SU-DHL-6 (cell line): ENCODE results near the gene HELZ.
"Not testable (repeated sequence)": the region's sequence is repeated elsewhere in the genome, so short reads cannot be mapped to it uniquely, and the experiment has no call there.

Experiments
- H2AFZ ChIP-seq: fragments of 200-600 bp; sonication (generic); 2 replicates; pipeline ENCODE4 v1.6.1; 2014; ENCODE audit warnings: low read depth, mild to moderate bottlenecking, moderate library complexity, mixed read lengths, antibody characterized with exemption, low read length; ENCODE audit not compliant: severe bottlenecking
- H3F3A ChIP-seq: fragments of 200-600 bp; shearing (Covaris generic); 2 replicates; pipeline ENCODE4 v1.6.0; 2016; ENCODE audit warnings: antibody characterized with exemption, mild to moderate bottlenecking; ENCODE audit not compliant: insufficient read depth
- H3K27ac ChIP-seq: fragments of 200-600 bp; sonication (generic); 2 replicates; pipeline ENCODE4 v1.5.1; 2016; ENCODE audit warnings: low read depth, mild to moderate bottlenecking, low read length, moderate library complexity, mixed read lengths
- H3K27me3 ChIP-seq: fragments of 200-600 bp; sonication (generic), shearing (Covaris generic); 2 replicates; pipeline ENCODE4 v1.6.0; 2014; ENCODE audit warnings: mild to moderate bottlenecking, low read length
- H3K36me3 ChIP-seq: fragments of 200-600 bp; sonication (generic); 2 replicates; pipeline ENCODE4 v1.6.1; 2014; ENCODE audit warnings: mild to moderate bottlenecking, low read length, mixed read lengths
- H3K4me2 ChIP-seq: fragments of 300-600, 200-600 bp; shearing (Covaris generic), sonication (generic); 2 replicates; pipeline ENCODE4 v1.6.0; 2014; ENCODE audit warnings: low read length, low read depth, mild to moderate bottlenecking; ENCODE audit not compliant: poor library complexity, severe bottlenecking
- H3K4me3 ChIP-seq: fragments of 200-600 bp; sonication (generic); 2 replicates; pipeline ENCODE4 v1.5.1; 2014; ENCODE audit warnings: antibody characterized with exemption, low read length, mild to moderate bottlenecking, mixed read lengths; ENCODE audit not compliant: insufficient read depth, poor library complexity, severe bottlenecking
- H3K79me2 ChIP-seq: fragments of 200-600 bp; sonication (generic); 2 replicates; pipeline ENCODE4 v1.6.1; 2014; ENCODE audit warnings: mild to moderate bottlenecking, low read length, moderate library complexity; ENCODE audit not compliant: insufficient read depth
- H3K9ac ChIP-seq: fragments of 200-600 bp; sonication (generic); 2 replicates; pipeline ENCODE4 v1.7.0; 2014; ENCODE audit warnings: mild to moderate bottlenecking, low read length
- H3K9me2 ChIP-seq: fragments of 200-600 bp; sonication (generic); replicated peaks from 2 replicates; pipeline ENCODE4 v1.6.1; 2014; ENCODE audit warnings: low read length; ENCODE audit not compliant: insufficient read depth
- H3K9me3 ChIP-seq: fragments of 200-600 bp; sonication (generic); 2 replicates; pipeline ENCODE4 v1.6.1; 2014; ENCODE audit warnings: low read length, mixed read lengths; ENCODE audit not compliant: insufficient read depth
- H4K20me1 ChIP-seq: fragments of 200-600 bp; sonication (generic); 2 replicates; pipeline ENCODE4 v1.6.1; 2014; ENCODE audit warnings: low read depth, mild to moderate bottlenecking, antibody characterized with exemption, low read length, moderate library complexity, mixed read lengths
- EZH2phosphoT487 ChIP-seq: fragments of 200-600 bp; sonication (generic), shearing (Covaris generic); conservative IDR thresholded peaks from 2 replicates; pipeline ENCODE4 v1.6.1; 2018; ENCODE audit warnings: mild to moderate bottlenecking, antibody characterized with exemption, low read length, moderate library complexity, mixed read lengths
- TF ChIP-seq, protein P1 (sequence below): fragments of 200-600 bp; sonication (generic); IDR thresholded peaks from one replicate; pipeline ENCODE4 v1.5.1; 2017; ENCODE audit warnings: antibody characterized with exemption, mild to moderate bottlenecking, low read length, moderate library complexity; ENCODE audit not compliant: insufficient read depth, poor library complexity, severe bottlenecking

The HELZ gene

DNA sequence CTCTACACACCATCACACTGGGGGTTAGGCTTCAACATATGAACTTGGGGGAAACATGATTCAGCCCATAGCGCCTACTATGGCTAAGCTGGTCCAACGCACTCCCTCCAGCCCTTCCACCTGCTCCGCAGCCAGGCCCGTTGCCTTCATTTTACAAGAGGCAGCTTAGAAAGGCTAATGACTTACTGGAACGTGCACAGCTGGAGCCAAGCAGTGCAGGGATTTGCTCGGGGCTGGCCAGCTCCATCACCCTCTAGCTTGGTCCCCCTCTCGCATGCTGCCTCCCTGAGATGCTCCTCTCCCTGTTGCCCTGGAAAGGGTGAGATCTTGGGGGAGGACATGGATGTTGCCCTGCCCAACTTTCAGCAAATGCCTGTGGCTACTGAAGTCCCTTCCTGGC is 203.5 kb downstream of the HELZ start:
- H3K27ac ChIP-seq: no peak overlapping the region

DNA sequence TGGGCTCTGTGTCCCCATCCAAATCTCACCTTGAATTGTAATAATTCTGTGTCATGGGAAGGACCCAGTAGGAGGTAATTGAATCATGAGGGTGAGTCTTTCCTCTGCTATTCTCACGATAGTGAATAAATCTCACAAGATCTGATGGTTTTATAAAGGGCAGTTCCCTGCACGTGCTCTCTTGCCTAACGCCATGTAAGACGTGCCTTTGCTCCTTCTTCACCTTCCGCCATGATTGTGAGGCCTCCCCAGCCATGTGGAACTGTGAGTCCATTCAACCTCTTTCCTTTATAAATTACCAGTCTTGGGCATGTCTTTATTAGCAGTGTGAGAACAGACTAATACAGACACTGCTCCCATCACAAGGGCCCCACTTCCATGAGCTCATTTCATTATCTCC is 203.9 kb downstream of the HELZ start:
- not testable (repeated sequence) for H3F3A ChIP-seq, H3K9ac ChIP-seq, H3K27me3 ChIP-seq, H3K9me3 ChIP-seq, H4K20me1 ChIP-seq, H3K36me3 ChIP-seq, H2AFZ ChIP-seq, H3K9me2 ChIP-seq, H3K4me2 ChIP-seq, H3K4me3 ChIP-seq, H3K79me2 ChIP-seq, H3K27ac ChIP-seq

More for the DNA sequence above, 203.5 kb downstream of the HELZ start:
- H3K4me2 ChIP-seq: no peak overlapping the region
- H3K36me3 ChIP-seq: no peaks in the 10 kb centered on the region
- H3K4me3 ChIP-seq: no peak overlapping the region
- TF ChIP-seq, protein P1, sequence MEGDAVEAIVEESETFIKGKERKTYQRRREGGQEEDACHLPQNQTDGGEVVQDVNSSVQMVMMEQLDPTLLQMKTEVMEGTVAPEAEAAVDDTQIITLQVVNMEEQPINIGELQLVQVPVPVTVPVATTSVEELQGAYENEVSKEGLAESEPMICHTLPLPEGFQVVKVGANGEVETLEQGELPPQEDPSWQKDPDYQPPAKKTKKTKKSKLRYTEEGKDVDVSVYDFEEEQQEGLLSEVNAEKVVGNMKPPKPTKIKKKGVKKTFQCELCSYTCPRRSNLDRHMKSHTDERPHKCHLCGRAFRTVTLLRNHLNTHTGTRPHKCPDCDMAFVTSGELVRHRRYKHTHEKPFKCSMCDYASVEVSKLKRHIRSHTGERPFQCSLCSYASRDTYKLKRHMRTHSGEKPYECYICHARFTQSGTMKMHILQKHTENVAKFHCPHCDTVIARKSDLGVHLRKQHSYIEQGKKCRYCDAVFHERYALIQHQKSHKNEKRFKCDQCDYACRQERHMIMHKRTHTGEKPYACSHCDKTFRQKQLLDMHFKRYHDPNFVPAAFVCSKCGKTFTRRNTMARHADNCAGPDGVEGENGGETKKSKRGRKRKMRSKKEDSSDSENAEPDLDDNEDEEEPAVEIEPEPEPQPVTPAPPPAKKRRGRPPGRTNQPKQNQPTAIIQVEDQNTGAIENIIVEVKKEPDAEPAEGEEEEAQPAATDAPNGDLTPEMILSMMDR: no peak
- TF ChIP-seq EZH2phosphoT487: no peak
- H3F3A ChIP-seq: no peaks in the 10 kb centered on the region
- no peaks in the 10 kb centered on the region for H3K9me3 ChIP-seq
- no peaks in the 10 kb centered on the region for H3K9me2 ChIP-seq
- H3K79me2 ChIP-seq: no peaks in the 10 kb centered on the region
- H3K9ac ChIP-seq: no peak overlapping the region
- H3K27me3 ChIP-seq: no peaks in the 10 kb centered on the region
- H2AFZ ChIP-seq: no peak overlapping the region
- H4K20me1 ChIP-seq: no peaks in the 10 kb centered on the region

DNA sequence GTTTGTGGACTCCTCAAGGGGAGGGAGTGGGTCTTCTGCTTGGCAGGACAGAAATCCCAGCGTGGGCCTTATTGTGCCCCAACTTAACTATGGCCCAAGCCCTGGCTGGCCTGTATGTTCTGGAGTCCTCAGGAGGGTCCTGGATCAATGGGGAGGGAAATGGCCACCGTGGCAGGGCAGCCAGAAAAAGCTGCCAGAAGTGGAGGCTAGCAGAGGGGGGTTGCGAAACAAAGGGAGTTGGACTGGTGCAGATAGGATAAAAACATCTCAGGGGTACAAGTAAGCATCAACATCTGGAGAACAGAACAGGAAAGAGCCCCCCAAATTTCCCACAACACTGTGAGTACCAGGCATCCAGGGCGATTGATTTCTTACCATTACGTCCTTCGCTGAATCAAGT is 204.3 kb downstream of the HELZ start:
- Histone ChIP-seq H3K27ac (no peak overlapping the region), H2AFZ (no peak overlapping the region), H4K20me1 (no peaks in the 10 kb centered on the region), H3K36me3 (no peaks in the 10 kb centered on the region), H3K9me2 (no peaks in the 10 kb centered on the region), H3K27me3 (no peaks in the 10 kb centered on the region), H3K9ac (no peak overlapping the region), H3F3A (no peaks in the 10 kb centered on the region), H3K4me2 (no peak overlapping the region), H3K4me3 (no peak overlapping the region), H3K79me2 (no peaks in the 10 kb centered on the region), H3K9me3 (no peaks in the 10 kb centered on the region)
- TF ChIP-seq EZH2phosphoT487: no peak
- TF ChIP-seq, protein P1: no peak

DNA sequence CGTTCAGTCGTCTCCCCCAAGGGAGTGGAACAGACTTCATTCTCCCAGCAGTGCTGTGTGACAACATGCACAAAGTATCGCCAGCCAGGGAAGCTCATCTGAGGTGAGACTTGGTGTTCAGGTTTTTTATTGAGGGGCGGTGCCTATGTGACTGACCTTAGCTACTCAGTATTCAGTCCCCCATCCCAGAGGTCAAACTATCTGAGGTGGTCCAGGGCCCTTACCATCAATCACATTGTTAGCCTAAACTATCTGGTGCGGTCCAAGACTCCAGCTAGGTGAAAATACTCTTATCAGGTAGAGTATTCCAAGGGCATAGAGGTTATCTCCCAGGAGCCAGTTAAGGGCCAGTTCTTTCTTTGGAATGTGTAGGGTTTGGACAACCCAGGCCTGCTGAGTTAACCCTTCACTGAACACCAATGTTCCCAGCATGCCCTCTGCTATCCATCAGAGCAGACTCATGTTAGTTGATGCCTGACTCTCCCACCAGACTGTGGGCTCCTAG is 206.1 kb downstream of the HELZ start:
- Histone ChIP-seq H3K79me2 (no peaks in the 10 kb centered on the region), H3K9me2 (no peaks in the 10 kb centered on the region), H2AFZ (no peak overlapping the region), H3K36me3 (no peaks in the 10 kb centered on the region), H3K4me2 (no peak overlapping the region), H3K9ac (no peak overlapping the region), H3K4me3 (no peak overlapping the region), H3K27me3 (no peaks in the 10 kb centered on the region), H3K9me3 (no peaks in the 10 kb centered on the region), H3K27ac (no peak overlapping the region), H3F3A (no peaks in the 10 kb centered on the region), H4K20me1 (no peaks in the 10 kb centered on the region)
- TF ChIP-seq, protein P1: no peak
- TF ChIP-seq EZH2phosphoT487: no peak
